ENCODE measurements around the gene CCDC6.
"Not testable (repeated sequence)": the region's sequence is repeated elsewhere in the genome, so short reads cannot be mapped to it uniquely, and the experiment has no call there.

The CCDC6 gene

DNA sequence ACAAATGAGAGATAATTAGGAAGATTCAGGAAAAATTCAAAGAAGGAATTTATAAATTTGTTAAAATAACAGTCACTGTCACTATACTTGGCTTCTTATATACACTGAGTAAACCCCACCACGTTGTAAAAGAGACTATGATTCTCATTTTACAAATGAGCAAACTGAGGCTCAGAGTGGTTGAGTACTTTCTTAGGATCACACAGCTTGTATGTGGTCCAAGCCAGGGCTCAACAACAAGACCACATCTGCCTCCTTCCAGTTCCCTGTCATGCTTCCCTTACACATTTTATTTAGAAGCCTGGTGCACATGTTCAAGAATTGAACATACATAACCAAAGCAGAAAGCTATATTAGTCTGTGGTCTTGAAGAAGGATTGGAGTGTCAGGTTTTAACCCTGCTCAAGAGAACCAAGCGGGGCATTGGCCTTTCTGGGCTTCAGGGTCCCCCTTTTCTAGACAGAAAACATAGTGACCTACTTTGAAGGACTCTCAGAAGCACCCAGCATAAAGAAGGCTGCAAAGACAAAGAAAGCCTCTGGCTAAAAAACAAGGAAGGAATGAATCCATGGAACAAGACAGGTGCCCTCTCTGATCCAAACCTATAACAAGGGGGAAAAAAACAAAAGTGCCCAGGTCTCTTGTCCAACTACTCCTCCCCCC is 153.9 kb downstream of the CCDC6 start:
- Histone ChIP-seq H3K9me3 (no peaks in the 10 kb centered on the region), H3K4me1 (no peaks in the 10 kb centered on the region), H3K36me3 (no peaks in the 10 kb centered on the region), H3K27me3 (no peaks in the 10 kb centered on the region), H3K27ac (no peak overlapping the region), H3K4me3 (no peak overlapping the region)
- TF ChIP-seq, protein P1, sequence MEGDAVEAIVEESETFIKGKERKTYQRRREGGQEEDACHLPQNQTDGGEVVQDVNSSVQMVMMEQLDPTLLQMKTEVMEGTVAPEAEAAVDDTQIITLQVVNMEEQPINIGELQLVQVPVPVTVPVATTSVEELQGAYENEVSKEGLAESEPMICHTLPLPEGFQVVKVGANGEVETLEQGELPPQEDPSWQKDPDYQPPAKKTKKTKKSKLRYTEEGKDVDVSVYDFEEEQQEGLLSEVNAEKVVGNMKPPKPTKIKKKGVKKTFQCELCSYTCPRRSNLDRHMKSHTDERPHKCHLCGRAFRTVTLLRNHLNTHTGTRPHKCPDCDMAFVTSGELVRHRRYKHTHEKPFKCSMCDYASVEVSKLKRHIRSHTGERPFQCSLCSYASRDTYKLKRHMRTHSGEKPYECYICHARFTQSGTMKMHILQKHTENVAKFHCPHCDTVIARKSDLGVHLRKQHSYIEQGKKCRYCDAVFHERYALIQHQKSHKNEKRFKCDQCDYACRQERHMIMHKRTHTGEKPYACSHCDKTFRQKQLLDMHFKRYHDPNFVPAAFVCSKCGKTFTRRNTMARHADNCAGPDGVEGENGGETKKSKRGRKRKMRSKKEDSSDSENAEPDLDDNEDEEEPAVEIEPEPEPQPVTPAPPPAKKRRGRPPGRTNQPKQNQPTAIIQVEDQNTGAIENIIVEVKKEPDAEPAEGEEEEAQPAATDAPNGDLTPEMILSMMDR (IDR thresholded peaks at IDR 0.05) = no peak
- no peak for DNase-seq
- intact Hi-C loops (cut with DNase I; ENCODE audit: low total_unique reads) = no loop called here

DNA sequence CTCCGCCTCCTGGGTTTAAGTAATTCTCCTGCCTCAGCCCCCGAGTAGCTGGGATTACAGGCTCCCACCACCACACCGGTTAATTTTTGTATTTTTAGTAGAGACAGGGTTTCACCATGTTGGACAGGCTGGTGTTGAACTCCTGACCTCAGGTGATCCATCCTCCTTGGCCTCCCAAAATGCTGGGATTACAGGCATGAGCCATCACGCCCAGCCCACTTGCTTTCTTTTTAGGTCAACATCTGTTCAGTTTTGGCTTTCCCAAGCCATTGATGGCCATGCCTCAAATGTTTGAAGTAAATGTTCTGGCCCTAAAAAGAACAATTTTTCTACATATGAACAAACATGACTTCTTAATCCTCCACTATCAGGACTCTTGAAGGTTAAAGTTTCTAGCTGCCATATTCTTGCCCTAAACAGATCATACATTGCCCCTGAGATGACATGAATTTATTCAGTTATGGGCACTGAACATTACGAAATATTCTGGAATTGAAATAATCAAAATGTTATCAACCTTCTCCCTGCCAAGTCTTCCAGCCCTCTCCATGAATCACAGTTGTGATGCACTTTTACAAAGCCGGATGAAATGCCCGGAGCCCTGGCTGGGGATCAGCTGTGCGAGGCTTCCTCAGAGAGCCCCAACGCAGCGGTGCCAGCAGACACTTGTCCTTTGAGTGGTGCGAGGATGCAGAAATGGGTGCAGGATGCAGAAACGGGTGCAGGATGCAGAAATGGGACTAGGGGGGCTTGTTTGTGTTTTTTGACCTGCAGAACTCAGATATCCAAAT is 156.0 kb downstream of the CCDC6 start:
- H3K36me3 ChIP-seq = no peaks in the 10 kb centered on the region
- no peak for DNase-seq
- H3K9me3 ChIP-seq = no peaks in the 10 kb centered on the region
- H3K4me3 ChIP-seq = no peak overlapping the region
- no peaks in the 10 kb centered on the region for H3K4me1 ChIP-seq
- H3K27me3 ChIP-seq = no peaks in the 10 kb centered on the region
- TF ChIP-seq, protein P1 (IDR thresholded peaks at IDR 0.05) = no peak
- intact Hi-C loops (cut with DNase I; ENCODE audit: low total_unique reads) = no loop called here
- H3K27ac ChIP-seq = no peak overlapping the region

DNA sequence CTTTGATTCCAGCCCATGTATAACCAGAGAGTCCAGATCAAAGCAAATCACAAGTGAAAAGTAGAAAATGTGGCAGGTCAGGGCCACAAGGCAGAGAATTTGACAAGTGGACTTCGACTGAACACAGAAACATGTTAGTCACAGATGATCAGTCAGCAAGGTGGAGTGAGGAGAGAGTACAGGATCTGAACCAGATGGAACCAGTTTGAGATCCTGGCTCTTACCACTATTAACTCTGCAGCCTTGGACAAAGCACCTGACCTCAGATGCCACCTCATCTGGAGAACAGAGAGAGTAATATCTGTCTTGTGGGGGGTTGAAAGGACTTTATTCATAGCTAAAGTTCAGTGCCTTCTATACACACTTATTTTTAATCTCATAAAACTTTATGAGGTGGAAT is 157.5 kb downstream of the CCDC6 start:
- TF ChIP-seq, protein P1 (IDR thresholded peaks at IDR 0.05) = no peak
- Histone ChIP-seq H3K27ac (no peak overlapping the region), H3K9me3 (no peaks in the 10 kb centered on the region), H3K4me1 (no peaks in the 10 kb centered on the region), H3K4me3 (no peak overlapping the region), H3K27me3 (no peaks in the 10 kb centered on the region), H3K36me3 (no peaks in the 10 kb centered on the region)
- DNase-seq = no peak
- intact Hi-C loops (cut with DNase I; ENCODE audit: low total_unique reads) = no loop called here

DNA sequence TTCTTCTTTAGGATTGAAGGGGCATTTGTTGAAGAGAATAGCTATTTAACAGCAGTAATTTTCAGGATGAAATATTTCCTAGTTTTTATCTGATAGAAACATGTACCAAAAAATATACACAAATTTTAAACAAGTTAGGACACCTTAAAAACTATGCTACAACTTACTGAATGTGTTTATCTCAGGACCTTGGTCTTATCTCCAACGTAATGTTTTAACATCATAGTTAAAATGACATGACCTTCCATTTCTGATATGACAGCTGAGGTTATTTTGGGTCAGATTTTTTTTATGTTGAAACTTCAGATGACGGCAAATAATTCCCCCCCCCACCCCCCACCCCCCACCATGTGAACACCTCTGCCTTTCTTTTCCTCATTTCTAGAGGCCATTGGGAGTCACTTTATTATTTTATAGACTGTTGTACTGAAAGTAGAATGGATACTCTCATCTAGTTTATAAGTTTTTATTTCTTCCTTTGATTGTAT is 161.1 kb downstream of the CCDC6 start:
- H3K27ac ChIP-seq = no peak overlapping the region
- intact Hi-C loops (cut with DNase I; ENCODE audit: low total_unique reads) = no loop called here
- H3K4me1 ChIP-seq = no peaks in the 10 kb centered on the region
- no peak for DNase-seq
- TF ChIP-seq, protein P1 (IDR thresholded peaks at IDR 0.05) = no peak
- H3K9me3 ChIP-seq = no peaks in the 10 kb centered on the region
- no peaks in the 10 kb centered on the region for H3K36me3 ChIP-seq
- no peaks in the 10 kb centered on the region for H3K27me3 ChIP-seq
- H3K4me3 ChIP-seq = no peak overlapping the region

DNA sequence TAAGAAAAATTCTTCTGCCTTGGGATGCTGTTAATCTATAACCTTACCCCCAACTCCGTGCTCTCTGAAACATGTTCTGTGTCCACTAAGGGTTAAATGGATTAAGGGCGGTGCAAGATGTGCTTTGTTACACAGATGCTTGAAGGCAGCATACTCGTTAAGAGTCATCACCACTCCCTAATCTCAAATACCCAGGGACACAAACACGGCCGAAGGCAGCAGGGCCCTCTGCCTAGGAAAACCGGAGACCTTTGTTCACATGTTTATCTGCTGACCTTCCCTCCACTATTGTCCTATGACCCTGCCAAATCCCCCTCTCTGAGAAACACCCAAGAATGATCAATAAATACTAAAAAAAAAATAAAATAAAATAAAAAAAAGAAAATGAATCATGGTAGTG is 161.6 kb downstream of the CCDC6 start:
- intact Hi-C loops (cut with DNase I; ENCODE audit: low total_unique reads); DNase-seq; H3K4me1 ChIP-seq; H3K27ac ChIP-seq; H3K27me3 ChIP-seq; H3K36me3 ChIP-seq; H3K4me3 ChIP-seq; H3K9me3 ChIP-seq: not testable (repeated sequence)

DNA sequence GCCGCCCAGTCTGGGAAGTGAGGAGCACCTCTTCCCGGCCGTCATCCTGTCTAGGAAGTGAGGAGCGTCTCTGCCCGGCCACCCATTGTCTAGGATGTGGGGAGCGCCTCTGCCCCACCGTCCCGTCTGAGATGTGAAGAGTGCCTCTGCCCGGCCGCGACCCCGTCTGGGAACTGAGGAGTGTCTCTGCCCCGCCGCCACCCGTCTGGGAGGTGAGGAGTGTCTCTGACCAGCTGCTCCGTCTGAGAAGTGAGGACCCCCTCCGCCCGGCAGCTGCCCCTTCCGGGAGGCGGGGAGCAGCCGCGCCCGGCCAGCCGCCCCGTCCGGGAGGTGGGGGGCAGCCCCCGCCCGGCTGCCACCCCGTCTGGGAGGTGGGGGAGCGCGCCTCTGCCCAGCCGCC is 162.2 kb downstream of the CCDC6 start:
- H3K4me3 ChIP-seq; DNase-seq; H3K27me3 ChIP-seq; H3K27ac ChIP-seq; H3K9me3 ChIP-seq; H3K36me3 ChIP-seq; intact Hi-C loops (cut with DNase I; ENCODE audit: low total_unique reads); H3K4me1 ChIP-seq: not testable (repeated sequence)
